Non-pigmented ciliary epithelial cell (primary cell): ENCODE data around the gene RPTOR.

Experiments used
- DNase-seq: peaks from one replicate; pipeline ENCODE4 v3.0.0-alpha.2; 2010; ENCODE audit warnings: low read depth

RPTOR gene

DNA sequence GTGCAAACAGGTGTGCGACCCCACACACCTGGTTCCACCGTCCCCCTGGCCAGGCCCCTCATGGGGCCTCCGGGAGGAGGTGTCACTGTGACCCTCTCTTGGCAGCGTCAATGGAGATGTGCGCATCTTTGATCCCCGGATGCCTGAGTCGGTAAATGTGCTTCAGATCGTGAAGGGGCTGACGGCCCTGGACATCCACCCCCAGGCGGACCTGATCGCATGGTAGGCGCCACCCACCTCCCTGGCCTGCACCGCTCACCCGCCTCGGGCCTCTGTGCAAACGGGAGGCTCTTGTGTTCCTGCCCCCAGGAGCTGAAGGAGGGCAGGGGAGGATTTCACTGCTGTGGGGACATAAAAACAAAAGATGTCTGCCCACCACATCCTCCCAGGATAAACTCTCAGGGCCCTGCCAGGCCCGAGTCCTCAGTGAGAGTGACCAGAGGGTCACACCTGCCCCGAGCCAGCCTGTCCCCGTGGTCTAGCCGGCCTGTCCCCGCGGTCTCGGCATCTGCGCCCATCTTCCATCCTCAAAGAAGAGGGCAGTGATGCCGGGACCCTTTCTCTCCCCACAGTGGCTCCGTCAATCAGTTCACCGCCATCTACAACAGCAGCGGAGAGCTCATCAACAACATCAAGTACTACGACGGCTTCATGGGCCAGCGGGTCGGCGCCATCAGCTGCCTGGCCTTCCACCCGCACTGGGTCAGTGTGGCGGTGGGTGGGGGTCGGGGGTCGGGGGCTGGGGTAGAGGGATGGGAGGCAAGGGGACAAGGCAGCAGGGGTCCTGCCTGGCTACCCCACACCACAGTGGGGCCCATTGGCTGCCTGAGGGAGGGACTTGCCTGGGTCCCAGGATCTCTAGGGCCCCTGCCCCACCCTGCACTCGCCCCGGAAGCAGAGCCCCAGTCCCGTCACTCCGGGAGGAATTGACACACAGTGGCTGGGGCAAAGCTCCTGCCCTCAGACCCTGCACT, 418.0 kb downstream of the RPTOR start:
- DNase-seq, result no peak

DNA sequence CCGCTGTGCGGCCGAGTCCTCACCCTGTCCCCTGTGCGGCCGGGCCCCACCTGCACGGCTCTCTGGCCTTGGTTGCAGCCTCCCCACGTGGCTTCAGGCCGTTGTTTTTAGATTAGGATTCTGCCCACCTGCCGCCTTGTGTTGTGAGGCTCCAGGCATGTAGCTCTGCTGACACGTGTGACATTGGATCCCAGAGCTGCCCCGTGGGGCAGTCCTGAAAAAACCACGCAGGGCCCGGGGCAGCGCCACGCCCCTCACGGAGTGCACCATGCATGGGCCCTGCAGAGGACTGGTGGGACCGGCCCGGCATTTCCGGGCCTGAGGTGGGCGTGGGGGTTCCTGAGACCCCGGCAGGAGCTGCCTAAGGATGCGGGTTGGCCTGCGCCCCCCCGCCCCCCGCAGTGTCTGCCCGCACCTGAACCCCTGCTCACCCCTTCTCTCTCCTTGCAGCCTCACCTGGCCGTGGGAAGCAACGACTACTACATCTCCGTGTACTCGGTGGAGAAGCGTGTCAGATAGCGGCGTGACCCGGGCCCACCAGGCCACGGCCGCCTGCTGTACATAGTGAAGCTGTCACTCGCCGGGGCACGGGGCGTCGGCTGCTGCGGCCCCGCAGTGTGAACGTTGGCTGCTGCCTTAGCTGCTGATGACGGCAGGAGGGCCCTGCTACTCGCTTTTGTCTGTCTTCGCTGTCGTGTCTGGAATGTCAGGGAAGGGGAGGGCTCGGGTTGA, 419.3 kb downstream of the RPTOR start:
- no peak for DNase-seq

DNA sequence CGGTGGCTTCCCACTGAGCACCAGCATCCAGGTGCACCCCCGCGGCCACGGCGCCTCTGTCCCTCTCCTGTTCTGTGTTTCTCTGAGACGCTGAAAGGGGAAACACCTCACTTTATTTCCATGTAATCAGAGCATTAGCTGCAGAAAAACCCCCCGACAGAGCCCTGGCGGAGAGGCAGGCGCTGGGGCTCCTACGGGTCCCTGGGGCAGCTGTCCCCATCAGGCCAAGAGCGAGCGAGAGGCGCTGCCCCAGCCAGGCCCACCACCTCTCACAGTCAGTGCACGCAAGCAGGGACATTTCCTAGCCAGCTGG, 419.9 kb downstream of the RPTOR start:
- no peak for DNase-seq

DNA sequence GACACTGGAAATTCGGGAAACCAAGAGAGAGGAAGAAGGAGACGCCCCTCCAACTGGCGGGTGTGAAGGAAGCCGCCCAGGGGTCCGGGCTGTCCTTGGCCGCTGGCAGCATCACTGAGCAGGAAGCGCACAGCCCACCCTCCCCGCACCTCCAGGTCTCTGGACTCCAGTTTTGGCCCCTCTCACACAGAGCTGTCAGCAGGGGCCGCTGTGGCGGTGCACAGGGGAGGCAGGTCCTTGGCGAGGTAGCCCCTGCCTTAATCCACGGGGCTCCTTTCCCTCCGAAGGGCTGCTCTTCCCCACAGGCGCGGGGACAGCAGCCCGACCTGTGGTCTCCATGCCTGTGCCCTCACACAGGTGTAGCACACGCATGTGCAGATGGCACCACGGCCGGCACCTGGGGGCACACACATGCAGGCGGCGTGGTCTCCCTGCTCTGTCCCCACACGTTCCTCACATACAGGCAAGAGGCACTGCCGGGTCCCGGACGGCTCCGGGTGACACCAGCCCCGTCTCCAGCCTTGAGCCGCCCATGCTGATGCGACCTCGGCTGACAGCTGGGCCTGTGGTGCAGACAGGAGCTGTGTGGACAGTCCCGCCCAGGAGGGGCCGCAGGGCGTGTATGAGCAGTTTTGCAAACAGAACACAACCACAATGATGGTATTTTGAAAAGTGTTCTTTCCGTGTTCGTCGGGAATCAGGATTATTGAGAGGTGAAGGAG, 420.4 kb downstream of the RPTOR start:
- DNase-seq, result no peak

DNA sequence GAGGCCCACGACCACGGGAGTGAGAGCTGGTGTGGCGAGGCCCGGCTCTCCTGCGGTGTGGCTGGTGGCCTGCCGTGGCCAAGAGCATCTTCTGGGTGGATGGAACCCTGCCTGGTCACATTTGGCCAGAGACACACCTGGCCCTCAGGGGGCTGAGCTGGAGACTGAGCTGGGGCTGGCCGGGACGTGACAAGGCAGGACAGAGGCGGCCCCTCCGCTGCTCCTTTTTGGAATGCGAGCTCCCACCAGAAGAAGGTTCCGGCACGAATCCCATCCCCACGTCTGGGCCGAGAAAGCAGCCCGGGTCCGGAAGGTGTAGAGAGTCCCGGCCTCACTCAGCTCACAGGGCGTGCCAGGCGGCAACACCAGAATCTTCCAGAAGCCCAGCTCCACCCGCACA, 421.0 kb downstream of the RPTOR start:
- DNase-seq, result no peak

DNA sequence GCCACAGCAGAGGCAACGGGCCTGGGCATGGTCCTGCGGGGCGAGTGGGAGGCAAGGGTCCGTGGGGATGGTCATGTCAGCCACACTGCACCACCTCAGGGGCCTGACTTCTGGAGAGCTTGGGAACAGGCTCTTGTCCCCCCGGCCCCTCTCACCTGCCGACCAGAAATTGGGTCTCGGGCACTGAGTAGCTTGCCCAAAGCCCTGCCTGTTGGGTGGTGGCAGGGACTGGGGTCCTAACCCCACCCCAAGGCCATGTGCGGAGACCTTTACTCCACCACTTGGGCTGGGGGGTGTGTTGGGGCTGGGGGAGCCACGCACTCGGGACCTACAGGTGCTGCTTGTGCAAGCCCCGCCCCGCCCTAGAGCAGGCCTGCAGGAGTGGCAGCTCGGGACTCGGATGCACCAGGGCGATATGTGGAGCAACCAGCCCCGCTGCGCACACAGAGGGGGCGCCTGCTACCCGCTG, 422.8 kb downstream of the RPTOR start:
- no peak for DNase-seq

DNA sequence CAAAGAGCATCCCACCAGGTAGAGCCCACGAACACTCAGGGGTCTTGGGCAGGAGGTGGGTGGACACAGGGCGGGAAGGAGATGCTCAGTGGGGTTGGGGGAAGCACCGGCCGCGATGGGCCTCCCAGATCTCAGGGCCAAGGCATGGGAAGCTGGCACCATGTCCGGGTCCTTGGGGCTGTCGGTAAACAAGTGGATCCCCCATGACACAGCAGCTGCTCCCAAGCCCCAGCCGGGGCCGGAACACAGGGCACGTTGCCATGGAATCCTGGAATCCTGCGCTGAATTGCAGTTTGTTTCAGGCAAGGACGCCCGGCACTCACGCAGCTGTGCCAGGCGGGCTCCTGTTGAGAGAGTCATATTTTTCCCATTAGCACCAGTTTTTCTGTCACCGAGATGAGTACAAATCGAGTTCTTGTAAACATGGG, 424.0 kb downstream of the RPTOR start:
- no peak for DNase-seq

DNA sequence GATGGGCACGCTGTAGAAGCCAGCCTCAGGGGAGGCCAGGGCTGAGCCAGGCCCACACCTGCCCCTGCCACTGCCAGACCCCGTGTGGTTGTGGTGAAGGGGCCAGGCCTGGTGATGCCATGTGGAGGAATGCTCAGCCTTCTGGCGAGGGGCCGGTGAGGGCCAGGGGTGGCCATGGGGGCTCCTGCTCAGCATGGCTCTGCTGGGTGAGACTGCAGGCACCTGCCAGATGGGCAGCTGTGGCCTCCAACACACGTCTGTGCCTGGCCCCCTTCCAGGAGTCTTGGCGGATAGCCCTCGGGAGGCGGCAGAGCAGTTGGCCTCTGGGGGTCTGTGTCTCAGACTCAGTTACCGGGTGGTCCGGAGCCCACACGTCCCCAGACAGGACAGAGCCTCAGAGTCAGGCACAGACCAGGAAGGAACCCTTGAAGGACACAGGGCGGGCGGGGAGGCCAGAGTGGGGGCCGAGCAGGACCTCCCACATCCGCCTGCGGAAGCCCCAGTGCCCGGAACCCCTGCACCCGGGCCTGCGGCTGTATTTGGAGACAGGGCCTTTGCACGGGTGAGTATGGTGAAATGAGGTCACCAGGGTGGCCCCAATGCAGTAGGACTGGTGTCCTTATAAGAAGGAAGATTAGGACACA, 424.5 kb downstream of the RPTOR start:
- DNase-seq, result no peak

DNA sequence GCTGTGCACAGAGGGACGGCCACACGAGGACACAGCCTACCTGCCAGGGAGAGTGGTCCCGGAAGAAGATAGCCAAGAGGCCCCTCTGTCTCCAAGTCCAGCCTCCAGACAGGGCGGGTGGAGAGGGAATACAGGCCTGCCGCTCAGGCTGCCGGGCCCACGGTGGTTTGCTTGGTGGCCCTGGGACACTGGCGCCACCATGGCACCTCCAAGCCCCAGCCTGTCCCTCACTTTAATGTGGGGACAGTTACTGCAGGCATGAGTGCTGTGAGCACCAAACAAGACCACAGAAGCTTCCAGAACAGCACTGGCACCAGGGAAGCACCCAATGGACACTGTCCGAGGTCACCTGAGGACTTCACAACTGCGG, 425.0 kb downstream of the RPTOR start:
- DNase-seq, result no peak

DNA sequence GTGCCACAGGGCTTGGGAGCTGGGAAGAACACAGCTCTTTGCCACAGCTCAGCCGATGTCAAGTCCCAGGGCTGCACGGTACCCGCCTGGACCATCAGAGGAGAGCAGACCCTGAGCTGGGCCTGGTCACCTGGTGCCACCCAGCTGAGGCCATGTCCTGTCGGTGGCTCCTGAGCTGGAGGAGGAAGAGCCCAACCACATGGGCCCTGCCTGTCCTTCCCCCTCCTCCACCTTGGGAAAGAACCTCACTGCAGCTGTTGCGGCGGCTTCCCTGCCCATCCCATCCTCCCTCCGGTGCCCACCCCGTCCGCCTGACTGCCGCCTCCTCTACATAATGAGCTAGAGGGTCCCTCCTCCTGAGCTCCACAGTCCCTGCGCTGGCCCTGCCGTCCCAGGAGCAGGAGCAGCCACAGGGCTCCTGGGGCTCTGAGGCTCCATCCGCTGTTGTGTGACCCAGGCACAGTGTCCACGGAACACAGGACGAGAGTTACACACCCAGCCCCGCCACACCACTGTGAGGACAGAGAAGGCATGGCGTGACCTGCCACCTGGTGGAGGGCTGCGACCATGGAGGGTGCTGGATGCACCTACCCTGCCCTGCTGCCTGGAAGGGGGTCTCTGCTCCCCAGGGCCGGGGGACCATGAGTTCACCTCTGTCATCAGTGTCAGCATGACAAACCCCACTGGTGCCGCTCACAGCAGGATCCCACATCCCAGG, 425.6 kb downstream of the RPTOR start:
- no peak for DNase-seq

DNA sequence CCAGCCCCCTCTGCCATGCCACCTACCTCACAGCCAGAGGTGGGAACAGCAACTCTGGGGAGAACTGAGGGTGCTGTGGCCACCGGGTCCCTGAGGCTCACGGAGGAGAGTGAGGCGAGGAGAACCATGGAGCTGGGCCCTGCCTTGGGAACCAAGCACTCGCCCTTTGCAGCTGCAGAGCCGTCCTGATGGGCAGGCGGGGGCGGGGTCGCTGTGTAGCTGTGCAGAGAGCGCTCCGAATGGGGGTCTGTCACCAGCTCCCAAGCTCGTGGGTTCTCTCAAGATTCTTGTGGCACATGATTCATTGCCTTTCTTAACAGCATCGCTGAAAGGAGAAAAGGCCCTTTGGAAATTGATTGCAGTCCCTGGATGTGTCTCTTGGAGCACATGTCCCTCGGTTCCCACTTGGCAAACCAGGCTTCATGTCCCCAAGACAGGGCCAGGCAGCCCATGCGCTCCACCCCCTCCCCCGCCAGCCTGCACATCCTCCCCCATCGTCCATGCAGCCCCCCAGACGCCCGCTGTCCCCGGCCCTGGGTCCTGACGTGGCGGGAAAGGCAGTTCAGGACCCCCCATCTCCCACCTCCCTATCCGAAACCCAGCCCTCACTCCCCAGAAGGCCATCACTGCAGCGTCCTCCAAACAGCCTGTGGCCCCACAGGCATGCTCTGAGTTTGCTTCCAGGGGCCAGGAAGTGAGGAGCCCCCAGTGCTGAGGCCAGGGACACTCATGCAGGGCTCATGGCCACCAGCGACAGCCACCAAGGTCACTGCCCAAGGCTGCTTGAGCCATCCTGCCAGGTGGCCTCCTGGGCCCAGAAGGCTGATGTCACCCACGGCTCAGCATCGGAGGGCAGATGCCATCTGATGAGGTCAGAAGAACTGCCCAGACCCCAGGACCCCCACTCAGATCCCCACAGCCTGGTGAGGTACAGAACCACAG, 426.4 kb downstream of the RPTOR start:
- no peak for DNase-seq

DNA sequence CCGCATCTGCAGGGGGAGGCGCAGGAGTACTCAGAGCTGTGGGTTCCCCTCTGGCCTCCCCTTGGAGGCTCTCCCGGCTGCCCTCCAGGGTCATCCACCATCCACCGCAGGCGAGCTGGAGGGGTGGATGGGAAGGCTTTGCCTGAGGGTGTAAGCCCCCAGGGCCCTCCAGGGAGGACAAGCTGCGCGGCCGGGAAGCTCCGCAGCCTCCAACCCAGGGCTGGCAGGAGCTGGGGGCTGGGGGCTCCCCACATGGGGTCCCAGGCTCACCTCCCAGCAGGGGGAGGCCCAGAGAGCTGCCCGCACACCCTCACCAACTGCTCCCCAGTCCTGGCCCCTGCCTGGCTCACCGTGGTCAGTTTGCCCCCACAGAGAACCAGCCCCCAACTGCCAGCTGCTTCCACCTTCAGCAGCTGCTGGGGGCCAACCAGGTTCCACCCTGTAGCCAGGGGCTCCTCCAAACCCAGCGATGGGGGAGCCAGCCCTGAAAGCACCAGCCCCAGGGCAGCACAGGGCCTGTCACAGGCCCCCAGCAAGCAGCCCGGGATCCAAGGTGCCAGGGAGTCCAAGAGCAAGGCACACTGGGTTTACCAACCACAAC, 427.2 kb downstream of the RPTOR start:
- DNase-seq, result no peak

DNA sequence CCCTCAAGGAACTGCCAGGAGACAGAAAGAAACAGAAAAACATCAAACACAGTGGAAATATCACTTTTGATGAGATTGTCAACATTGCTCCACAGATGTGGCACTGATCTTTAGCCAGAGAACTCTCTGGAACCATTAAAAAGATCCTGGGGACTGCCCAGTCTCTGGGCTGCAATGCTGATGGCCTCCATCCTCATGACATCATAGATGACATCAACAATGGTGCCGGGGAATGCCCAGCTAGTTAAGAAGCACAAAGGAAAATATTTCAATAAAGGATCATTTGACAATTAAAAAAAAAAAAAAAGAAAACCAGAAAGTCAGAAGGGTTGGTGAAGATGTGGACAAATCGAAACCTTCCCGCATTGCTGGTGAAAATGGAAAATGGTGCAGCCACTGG, 432.1 kb downstream of the RPTOR start:
- no peak for DNase-seq

DNA sequence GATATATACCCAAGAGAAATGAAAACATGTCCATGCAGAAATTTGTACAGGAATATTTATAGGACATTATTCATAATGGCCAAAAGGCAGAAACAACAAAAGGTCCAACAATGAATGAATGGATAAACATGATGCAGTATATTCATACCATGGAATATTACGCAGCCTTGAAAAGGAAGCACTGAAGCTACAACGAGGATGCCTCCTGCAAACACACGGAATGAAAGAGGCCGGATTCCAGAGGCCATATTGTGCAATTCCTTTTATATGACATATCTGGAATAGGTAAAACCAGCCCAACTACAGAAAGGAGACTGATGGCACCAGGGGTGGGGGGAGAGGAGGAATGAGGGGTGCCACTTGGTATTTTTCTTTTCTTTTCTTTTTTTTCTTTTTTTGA, 432.5 kb downstream of the RPTOR start:
- DNase-seq, result no peak

DNA sequence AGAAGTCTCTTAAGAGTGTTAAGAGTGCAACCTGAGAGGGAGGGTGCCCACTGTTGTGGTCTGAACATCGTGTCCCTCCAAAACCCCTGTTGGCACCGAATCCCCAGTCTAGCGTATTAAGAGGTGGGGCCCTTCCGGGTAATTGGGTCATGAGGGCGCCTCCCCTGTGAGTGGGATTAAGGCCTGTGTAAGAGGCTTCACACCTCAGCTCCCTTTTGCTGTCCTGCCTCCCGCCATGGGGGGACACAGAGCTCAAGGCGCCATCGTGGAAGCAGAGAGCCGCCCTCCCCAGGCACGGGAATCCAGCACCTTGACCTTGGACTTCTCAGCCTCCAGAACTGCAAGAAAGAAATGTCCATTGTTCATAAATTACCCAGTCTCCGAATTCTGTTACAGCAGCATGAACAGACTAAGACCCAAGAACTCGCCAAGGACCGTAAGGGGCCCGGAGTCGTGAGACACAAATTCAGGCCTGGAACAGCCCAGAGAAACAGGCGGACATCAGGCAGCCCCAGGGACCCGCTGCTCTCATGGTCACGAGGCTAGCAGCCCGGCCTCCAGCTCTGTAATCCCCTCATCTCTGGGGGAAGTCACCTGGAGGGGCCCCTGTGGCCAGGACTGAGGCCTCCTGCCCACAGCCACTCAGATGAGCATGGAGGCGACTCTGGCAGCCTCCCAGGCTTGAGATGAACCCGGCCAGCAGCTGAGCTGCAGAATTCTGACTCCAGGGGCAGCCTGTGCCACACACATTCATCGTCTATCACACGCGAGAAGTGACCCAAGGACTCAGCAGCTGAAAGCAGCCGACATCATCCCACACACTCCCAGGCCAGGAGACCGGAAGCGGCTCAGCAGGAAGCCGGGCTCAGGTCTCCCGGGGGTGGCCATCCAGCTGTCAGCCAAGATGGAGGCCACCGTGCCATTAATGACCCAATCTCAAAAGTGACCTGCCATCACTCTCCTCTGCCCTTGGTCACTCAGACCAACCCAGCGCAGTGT, 434.2 kb downstream of the RPTOR start:
- no peak for DNase-seq

DNA sequence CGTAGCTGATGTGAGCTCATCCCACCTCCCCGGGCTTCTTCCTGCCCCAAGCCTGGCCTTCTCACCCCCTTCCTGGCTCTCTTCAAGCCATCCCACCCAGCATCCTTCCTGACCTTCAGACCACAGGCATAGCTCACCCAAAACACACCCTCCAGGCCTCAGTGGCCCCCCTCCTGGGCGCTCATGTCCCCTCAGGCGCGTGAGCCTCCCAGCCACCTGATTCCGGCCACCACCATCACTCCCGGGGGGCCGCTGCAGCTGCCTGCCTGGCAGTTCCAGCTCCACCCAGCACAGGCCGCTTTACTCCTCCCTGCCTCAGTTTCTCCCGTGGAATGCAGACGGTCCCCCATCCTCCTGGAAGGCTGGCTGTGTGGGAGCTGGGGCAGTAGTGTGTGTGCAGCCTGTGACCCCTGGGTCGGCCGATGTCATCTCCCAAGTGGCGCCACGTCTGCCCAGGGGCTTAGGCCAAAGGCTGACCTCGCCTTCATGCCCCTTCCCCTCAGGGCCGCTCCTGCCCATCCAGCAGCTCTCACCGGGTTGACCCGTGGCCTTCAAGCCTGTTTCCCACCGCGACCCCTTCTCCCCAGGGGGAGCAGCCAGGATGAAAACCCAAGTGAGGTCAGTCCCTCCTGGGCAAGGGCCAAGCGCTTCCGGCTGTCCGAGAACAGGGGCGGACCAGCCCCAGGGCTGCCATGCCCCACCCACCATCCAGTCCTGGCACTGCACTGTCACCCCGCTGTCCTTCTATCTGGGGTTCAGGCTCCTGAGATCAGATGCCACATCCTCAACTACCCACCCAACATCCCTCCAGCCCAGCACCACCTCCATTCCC, 435.1 kb downstream of the RPTOR start:
- no peak for DNase-seq

DNA sequence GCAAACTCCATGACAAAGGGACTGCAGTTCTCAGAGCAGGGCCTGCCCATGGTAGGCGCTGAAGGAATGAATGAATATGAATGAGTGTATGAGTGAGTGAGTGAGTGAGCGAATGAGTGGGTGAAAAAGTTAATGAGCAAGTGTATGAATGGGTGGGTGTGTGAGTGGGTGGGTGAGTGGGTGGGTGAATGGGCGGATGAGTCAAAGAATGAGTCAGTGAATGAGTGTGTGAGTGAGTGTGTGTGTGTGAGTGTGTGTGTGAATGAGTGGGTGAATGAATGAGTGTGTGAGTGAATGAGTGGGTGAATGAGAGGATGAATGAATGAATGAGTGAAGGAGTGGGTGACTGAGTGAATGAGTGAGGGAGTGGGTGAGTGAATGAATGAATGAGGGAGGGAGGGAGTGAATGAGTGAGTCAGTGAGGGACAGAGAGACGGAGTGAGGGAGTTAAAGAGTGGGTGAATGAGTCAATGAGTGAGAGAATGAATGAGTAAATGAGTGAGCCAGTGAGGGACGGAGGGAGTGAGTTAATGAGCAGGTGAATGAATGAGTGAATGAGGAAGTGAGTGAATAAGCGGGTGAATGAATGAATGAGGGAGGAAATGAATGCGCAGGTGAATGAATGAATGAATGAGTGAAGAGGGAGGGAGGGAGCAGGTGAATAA, 435.9 kb downstream of the RPTOR start:
- no peak for DNase-seq
